EH (cell line): ENCODE measurements around the gene PCLO.

Source experiments
- DNase-seq: peaks from one replicate; pipeline ENCODE4 v3.0.0-alpha.2; 2015; ENCODE audit warnings: low read depth

The PCLO gene, protein sequence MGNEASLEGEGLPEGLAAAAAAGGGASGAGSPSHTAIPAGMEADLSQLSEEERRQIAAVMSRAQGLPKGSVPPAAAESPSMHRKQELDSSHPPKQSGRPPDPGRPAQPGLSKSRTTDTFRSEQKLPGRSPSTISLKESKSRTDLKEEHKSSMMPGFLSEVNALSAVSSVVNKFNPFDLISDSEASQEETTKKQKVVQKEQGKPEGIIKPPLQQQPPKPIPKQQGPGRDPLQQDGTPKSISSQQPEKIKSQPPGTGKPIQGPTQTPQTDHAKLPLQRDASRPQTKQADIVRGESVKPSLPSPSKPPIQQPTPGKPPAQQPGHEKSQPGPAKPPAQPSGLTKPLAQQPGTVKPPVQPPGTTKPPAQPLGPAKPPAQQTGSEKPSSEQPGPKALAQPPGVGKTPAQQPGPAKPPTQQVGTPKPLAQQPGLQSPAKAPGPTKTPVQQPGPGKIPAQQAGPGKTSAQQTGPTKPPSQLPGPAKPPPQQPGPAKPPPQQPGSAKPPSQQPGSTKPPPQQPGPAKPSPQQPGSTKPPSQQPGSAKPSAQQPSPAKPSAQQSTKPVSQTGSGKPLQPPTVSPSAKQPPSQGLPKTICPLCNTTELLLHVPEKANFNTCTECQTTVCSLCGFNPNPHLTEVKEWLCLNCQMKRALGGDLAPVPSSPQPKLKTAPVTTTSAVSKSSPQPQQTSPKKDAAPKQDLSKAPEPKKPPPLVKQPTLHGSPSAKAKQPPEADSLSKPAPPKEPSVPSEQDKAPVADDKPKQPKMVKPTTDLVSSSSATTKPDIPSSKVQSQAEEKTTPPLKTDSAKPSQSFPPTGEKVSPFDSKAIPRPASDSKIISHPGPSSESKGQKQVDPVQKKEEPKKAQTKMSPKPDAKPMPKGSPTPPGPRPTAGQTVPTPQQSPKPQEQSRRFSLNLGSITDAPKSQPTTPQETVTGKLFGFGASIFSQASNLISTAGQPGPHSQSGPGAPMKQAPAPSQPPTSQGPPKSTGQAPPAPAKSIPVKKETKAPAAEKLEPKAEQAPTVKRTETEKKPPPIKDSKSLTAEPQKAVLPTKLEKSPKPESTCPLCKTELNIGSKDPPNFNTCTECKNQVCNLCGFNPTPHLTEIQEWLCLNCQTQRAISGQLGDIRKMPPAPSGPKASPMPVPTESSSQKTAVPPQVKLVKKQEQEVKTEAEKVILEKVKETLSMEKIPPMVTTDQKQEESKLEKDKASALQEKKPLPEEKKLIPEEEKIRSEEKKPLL (N-terminal part only)

DNA sequence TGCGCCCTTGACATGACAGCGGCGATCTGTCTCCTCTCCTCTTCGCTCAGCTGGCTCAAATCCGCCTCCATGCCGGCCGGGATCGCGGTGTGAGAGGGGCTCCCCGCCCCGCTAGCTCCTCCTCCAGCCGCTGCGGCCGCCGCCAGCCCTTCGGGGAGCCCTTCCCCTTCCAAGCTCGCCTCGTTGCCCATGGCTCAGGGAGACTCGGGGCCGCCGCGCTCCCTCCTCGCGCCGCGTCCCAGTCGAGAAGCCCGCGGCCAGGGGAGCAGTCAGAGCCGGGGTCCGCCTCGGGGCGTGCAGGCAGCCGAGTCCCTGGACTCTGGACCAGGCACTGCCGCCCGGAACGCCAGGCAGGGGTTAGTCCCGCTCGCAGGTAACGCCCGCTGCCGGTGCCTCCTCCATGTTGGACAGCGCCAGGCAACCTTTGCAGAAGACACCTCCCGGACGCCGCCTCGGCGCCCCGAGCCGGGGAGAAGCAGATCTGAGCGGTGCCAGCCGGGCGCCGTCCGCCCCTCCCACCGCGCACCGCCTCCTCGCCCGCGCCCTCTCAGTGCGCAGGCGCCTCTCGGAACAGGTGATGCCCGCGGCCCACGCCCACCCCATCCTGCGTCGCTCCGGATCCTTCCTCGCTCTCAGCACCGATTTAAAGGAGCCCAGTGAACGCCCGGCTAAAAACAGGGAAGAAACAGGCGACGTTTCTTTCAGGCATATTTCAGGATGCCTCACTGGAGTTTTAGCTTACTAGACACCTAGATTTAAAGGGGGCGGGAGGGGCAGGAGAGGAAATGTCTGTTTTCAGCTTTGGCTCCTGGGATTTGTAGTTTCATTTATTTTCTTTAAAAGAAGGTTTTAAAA, at the start of gene PCLO:
TSS of gene PCLO (minus strand) at position 483 of the 855 bp plus-strand sequence. CDS start at position 191, 292 bp downstream.
- peak; percentile 17 for DNase-seq

GRCh38 chr7:83211685-83212084, 49.0 kb upstream of the PCLO start:
- DNase-seq: no peak

DNA sequence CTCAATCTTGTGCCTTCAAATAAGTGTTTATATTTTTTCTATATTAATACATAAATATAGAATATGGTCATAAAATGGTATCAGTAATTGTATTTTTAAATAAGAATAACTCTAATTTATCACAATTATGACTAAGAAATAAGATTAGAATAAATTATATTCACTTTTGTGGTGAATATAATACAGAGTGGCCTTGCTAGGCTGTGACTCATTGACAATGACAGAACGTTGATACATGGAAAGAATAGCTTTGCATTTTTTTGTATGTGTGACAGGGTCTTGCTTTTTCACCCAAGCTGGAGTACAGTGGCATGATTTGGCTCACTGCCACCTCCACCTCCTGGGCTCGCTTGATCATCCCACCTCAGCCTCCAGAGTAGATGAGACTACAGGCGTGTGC, 47.8 kb upstream of the PCLO start:
- no peak for DNase-seq

- no peak for DNase-seq
Observed at GRCh38 chr7:83204715-83205114, 42.0 kb upstream of the PCLO start.

DNA sequence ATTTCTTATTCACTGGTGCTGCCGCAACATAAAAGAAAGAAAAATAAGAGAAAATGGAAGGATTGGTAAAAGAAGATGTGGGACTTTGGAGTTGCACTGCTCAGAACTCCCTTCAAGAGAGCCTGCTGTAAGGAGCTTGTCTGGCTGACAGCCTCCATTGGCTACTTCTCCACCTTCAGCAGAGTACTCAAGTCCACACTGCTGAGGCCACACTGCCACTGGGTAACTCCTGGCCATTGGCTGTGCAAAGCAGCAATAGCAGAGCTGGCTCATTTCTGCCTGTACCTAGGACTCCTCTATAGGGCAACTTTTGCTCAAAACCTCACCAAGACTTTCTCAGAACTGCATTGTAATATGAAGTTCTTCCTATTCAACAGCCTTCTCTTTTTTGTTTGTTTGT, 38.7 kb upstream of the PCLO start:
- DNase-seq: no peak

DNA sequence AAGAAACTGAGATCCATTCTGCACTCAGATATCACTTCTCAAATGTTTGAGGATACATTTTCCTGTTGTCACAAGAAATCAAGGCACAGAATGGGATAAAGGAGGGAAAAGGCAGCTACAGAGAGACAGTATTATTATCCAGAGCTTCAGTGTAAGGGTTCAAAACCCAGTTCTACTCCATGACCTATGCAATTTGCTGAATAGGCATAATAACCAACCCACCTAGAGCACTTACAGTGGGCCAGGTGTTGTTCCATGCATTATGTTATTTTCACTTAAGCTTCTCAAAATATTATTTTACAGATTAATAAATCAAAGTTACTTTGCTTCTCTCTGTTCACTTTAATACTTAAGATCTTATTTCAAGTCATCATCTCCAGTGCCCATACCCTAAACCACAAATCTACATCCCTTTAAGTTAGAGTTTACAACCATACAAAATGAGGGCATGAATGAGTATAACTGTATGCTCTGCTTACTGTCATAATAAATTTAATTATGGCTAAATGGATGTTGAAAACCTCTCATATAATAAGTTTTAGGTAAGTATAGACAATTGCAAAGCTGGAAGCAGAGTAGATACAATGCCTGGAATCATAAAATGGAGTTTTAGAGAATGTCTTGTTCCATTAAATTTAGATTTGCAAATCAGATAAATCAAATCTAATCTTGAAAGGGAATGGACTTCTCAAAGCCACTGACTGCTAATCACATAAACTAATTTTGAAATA, 28.1 kb upstream of the PCLO start:
- no peak for DNase-seq

- DNase-seq: no peak
Observed at GRCh38 chr7:83178796-83179195, 16.1 kb upstream of the PCLO start.

- DNase-seq: no peak
Observed at GRCh38 chr7:83178066-83178465, 15.4 kb upstream of the PCLO start.

- DNase-seq: no peak
Observed at GRCh38 chr7:83173664-83174063, 11.0 kb upstream of the PCLO start.

DNA sequence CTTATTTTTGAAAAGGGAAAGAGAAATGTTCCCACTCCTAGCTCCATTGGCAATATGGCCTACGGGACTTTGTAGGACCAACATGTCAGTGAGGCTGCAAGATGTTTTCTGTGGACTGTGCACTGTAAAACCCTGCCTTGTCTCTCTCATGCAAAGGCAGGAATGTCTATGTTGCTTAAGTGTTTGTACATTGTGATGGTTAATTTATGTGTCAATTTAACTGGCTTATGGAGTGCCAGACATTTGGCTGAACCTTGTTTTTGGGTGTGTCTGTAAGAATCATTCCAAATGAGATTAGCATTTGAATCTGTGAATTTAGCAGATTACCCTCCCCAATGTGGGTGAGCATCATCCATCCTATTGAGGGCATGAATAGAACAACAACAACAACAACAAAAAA, 4.1 kb upstream of the PCLO start:
- DNase-seq: no peak

DNA sequence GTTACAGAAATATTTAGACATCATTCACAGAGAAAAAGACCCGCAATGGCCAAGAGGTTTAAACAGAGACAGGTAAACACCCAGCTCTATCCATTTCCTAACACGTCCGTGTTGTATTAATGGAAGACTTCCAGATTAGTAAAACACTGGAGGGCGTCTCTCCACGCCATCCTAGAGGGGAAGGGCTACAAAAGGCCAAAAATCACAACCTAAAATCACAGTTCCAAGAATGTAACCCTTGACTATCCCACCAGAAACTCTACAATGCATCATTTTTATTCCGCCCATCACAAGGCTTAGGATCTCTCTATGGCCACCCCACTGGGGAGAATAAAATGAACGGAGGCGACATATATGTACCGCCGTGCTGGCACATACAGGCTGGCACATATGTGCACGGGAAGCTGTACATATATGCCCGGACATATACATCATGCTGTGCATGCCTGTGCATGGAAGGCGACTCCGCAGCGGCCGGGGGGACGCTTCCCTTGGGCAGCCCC, 734 bp downstream of the PCLO start:
- no peak for DNase-seq

DNA sequence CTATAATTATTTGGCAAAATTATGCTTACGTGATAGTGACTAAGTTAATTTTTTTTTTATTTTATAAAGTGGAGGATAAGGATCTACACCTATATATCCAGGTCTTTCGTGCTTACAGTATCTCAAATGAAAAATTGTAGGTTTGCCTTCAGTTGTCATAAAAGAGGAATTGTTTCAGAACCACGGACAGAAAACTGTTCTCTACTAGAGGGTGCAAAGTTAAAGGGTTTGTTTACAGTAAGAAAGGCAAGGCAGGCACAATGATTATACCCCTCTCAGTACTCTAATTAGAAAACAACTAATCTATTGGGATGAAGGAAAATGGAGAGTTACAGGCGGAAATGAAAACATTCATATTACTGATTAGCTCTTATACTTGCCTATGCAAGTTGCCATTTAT, 1.5 kb downstream of the PCLO start:
- DNase-seq: no peak

DNA sequence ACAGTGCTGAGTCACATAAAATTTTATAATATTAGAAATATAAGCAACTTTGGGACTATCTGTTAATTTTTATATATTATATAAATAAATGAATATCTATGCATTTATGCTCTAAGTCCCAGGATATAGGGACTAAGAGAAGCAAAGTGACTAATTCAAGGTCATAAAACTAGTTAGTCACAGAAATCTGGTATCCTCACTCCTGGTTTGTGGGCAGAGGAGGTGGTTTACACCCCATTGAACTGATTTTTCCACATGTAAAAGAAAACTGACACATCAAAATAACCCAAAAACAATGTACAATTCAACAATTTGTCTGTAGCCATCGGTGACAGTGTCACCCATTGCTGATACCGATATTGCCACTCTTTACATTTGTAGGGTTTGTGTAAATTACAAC, 3.0 kb downstream of the PCLO start:
- DNase-seq: no peak

GRCh38 chr7:83156006-83156405, 6.7 kb downstream of the PCLO start:
- DNase-seq: no peak

GRCh38 chr7:83155407-83155806, 7.3 kb downstream of the PCLO start:
- DNase-seq: no peak

DNA sequence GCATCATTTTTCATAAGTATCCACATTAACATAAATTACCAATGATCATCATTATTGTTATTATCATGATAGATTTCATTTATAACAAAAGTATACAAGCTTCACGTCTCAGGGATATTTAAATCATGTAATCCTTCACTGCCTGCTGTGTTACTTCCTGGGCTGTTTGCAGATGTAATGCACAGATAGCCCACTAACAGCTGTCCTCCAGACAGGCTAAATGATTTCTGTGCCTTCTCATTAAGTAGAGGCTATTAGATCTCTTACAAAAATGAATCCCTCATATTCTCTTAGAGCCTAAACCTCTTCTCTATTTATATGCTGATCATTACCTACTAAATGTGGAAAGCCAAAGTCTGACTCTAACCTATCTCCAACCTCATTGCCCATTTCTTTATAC, 9.3 kb downstream of the PCLO start:
- no peak for DNase-seq

DNA sequence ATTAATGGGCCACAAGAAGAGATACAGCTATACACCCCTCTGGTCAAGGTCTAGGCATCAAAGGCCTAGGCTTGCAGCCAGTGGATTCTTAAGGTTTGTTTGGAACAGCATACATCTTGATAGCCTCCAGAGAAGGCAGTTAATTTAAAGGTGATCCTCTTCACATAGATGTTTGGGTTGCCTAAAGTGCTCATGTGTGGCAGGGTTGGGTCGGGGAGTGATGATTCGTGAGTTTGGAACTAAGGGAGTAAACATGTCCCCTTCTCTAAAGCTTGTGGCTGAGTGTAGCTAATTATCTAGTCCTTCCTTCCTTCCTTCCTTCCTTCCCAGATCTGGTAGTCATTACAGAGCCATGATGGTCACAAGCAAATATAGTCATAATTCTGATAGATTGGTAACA, 12.4 kb downstream of the PCLO start:
- no peak for DNase-seq

DNA sequence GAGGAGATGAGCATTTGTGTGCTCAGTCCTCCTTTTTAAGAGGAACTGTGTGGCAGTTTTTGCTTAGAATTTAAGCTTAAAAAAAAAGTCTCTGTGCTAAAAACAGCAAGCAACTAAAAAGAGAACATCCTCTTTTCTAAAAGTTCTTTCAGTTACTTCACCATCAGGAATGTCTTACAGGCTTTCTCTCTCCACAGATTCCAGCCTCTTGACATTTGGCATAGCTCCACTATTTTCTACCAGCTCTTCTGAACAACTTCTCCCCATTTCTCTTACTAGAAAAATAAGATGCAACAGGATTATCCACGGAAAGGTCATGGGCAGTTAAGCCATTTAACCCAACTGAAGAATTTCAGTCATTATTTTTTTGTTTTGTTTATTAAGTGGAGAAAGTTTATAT, 13.2 kb downstream of the PCLO start:
- DNase-seq: peak; percentile 13

- DNase-seq: no peak
Observed at GRCh38 chr7:83148776-83149175, 13.9 kb downstream of the PCLO start.

DNA sequence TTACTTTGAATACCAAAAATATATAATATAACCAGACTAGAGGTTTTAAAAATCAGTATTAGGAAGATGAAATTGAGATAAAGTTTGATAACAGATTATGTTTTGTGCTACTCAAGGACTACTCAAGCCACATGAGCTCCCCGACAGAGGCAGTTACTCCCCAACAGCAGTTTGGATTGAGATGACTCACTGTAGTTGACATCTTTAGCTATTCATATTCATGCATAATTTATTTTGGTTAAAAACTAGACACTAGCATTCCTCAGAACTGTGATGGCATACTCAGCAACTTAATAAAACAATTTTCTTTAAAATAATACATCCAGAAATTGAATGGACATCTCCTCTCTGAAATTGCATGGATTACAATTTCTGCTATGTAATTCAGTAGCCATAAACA, 19.6 kb downstream of the PCLO start:
- DNase-seq: no peak

- no peak for DNase-seq
Observed at GRCh38 chr7:83142365-83142764, 20.3 kb downstream of the PCLO start.
